PFSK-1 (cell line): ENCODE data around the gene NUBPL.

ENCODE experiments used
- FOXP2 ChIP-seq: optimal IDR thresholded peaks from 2 replicates; pipeline ENCODE3; 2011; ENCODE audit warnings: borderline replicate concordance, control low read depth, inconsistent platforms; ENCODE audit not compliant: insufficient read depth; ENCODE audit errors: extremely low read length, extremely low read depth
- POLR2AphosphoS5 ChIP-seq: IDR thresholded peaks from 2 replicates; pipeline ENCODE4 v1.6.1; 2012; ENCODE audit warnings: low read depth, mild to moderate bottlenecking, control low read depth, low read length, moderate library complexity
- SIN3A ChIP-seq: IDR thresholded peaks from 2 replicates; pipeline ENCODE4 v1.6.1; 2012; ENCODE audit warnings: mild to moderate bottlenecking, low read length, moderate library complexity, borderline replicate concordance; ENCODE audit not compliant: insufficient read depth
- TAF1 ChIP-seq: IDR thresholded peaks from 2 replicates; pipeline ENCODE4 v1.6.1; 2012; ENCODE audit warnings: low read length, control low read depth, borderline replicate concordance; ENCODE audit not compliant: insufficient read depth
- TF ChIP-seq, protein P1 (sequence below), 2 experiments: IDR thresholded peaks; 2 replicates each; pipeline versions ENCODE4 v1.6.1 to v1.8.0; 2011 to 2012; ENCODE audit warnings: low read depth in 2 of 2, low read length in 2 of 2, control low read depth in 1 of 2, inconsistent platforms in 1 of 2, mild to moderate bottlenecking in 1 of 2, moderate library complexity in 1 of 2; ENCODE audit not compliant: insufficient read depth in 1 of 2

NUBPL gene

GRCh38 chr14:31530136-31530535 is 31.1 kb upstream of the NUBPL start:
- TF ChIP-seq SIN3A (no peak), FOXP2 (no peak), TAF1 (no peak), POLR2AphosphoS5 (no peak)
- TF ChIP-seq, protein P1, sequence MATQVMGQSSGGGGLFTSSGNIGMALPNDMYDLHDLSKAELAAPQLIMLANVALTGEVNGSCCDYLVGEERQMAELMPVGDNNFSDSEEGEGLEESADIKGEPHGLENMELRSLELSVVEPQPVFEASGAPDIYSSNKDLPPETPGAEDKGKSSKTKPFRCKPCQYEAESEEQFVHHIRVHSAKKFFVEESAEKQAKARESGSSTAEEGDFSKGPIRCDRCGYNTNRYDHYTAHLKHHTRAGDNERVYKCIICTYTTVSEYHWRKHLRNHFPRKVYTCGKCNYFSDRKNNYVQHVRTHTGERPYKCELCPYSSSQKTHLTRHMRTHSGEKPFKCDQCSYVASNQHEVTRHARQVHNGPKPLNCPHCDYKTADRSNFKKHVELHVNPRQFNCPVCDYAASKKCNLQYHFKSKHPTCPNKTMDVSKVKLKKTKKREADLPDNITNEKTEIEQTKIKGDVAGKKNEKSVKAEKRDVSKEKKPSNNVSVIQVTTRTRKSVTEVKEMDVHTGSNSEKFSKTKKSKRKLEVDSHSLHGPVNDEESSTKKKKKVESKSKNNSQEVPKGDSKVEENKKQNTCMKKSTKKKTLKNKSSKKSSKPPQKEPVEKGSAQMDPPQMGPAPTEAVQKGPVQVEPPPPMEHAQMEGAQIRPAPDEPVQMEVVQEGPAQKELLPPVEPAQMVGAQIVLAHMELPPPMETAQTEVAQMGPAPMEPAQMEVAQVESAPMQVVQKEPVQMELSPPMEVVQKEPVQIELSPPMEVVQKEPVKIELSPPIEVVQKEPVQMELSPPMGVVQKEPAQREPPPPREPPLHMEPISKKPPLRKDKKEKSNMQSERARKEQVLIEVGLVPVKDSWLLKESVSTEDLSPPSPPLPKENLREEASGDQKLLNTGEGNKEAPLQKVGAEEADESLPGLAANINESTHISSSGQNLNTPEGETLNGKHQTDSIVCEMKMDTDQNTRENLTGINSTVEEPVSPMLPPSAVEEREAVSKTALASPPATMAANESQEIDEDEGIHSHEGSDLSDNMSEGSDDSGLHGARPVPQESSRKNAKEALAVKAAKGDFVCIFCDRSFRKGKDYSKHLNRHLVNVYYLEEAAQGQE (IDR thresholded peaks at IDR 0.05; ENCODE audit: insufficient read depth in 1 of 2, low read depth in 2 of 2, low read length in 2 of 2): no peak

- TF ChIP-seq, protein P1 (IDR thresholded peaks at IDR 0.05; ENCODE audit: insufficient read depth in 1 of 2, low read depth in 2 of 2, low read length in 2 of 2): no peak
- no peak for TF ChIP-seq TAF1
- TF ChIP-seq POLR2AphosphoS5: no peak
- no peak for TF ChIP-seq SIN3A
- no peak for TF ChIP-seq FOXP2
These were observed 24.8 kb upstream of the NUBPL start for GRCh38 chr14:31536201-31536960.

- TF ChIP-seq FOXP2 (no peak), TAF1 (no peak), SIN3A (no peak), POLR2AphosphoS5 (no peak)
- TF ChIP-seq, protein P1 (IDR thresholded peaks at IDR 0.05; ENCODE audit: insufficient read depth in 1 of 2, low read depth in 2 of 2, low read length in 2 of 2): no peak
These were observed 19.5 kb upstream of the NUBPL start for GRCh38 chr14:31541702-31542101.

GRCh38 chr14:31543969-31544799 is 17.0 kb upstream of the NUBPL start:
- TF ChIP-seq SIN3A: no peak
- TF ChIP-seq, protein P1 (IDR thresholded peaks at IDR 0.05; ENCODE audit: insufficient read depth in 1 of 2, low read depth in 2 of 2, low read length in 2 of 2): no peak
- TF ChIP-seq POLR2AphosphoS5: no peak
- no peak for TF ChIP-seq TAF1
- TF ChIP-seq FOXP2: no peak
